ENCODE data around the gene HS3ST4. TPM values are rescaled to one million over a fixed set of nuclear protein-coding genes. Genes with fewer than 3 reads are reported as not detected.

The HS3ST4 gene
- total and polyA plus RNA-seq, 2 donors (not counting 3 experiments of a cell fraction or from before 2014, with no cell fraction given), result not detected

DNA sequence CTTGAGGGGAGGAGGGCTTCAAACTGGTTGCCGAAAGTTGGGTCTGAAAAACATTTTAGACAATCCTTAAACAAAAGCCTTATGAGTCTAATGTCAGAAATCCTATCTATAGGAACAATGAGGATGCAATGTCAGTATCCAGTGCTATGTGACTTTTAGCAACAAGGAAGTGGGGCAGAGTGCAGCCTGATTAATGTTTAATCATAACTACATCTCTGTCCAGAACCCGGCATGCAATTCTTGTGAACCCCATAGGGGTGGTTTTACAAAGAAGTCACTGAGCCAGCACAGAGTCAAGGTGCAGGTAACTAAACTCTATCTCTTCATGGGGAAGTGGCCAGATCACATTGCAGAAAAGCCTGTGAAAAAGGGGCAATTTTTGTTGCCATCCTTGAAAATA, 267.5 kb downstream of the HS3ST4 start:
- no peak for DNase-seq (ENCODE audit: low read depth, low spot score)
- Histone ChIP-seq H3K4me3 (replicated peaks in 1 of 3; ENCODE audit: insufficient read depth in 1 of 3, low read depth in 1 of 3, low read length in 3 of 3) (no peak overlapping the region), H3K36me3 (ENCODE audit: control insufficient read depth in 2 of 2, extremely low read depth in 1 of 2, insufficient read depth in 2 of 2, low read length in 2 of 2) (no peaks in the 10 kb centered on the region), H3K9me3 (replicated peaks; ENCODE audit: control insufficient read depth, insufficient read depth, low read length) (peaks cover 5% of the 10 kb centered on the region), H2AFZ (ENCODE audit: low read depth, low read length) (no peak overlapping the region), H3K27ac (ENCODE audit: insufficient read depth, low read depth, low read length) (no peak overlapping the region), H3K9ac (replicated peaks; ENCODE audit: extremely low read depth, insufficient read depth, low read length) (no peak overlapping the region), H3K9me1 (replicated peaks; ENCODE audit: control insufficient read depth, extremely low read depth, insufficient read depth, low read length) (no peaks in the 10 kb centered on the region), H3K27me3 (ENCODE audit: control insufficient read depth in 2 of 2, insufficient read depth in 2 of 2, low read length in 2 of 2) (no peaks in the 10 kb centered on the region), H4K20me1 (replicated peaks; ENCODE audit: control insufficient read depth, extremely low read depth, insufficient read depth, low read length) (no peaks in the 10 kb centered on the region), H3K4me2 (ENCODE audit: insufficient read depth, low read length) (no peak overlapping the region), H3K79me2 (ENCODE audit: control insufficient read depth, insufficient read depth, low read length) (no peaks in the 10 kb centered on the region), H3K4me1 (ENCODE audit: control insufficient read depth, extremely low read depth, insufficient read depth, low read length) (no peaks in the 10 kb centered on the region)
- no peak for TF ChIP-seq EZH2 (IDR thresholded peaks at IDR 0.05; ENCODE audit: borderline replicate concordance, low read depth, low read length, severe bottlenecking)
- CTCF ChIA-PET, result no interaction called here
- intact Hi-C loops (cut with micrococcal nuclease) (no loop called here), dilution Hi-C loops (cut with MboI; ENCODE audit: extremely low pct_ligation_motif_present, low sequenced_read_pairs) (no loop called here)
- POLR2A ChIA-PET, result no interaction called here
- no peak for FAIRE-seq
- no TSS peak for BruUV-seq (replicated peaks)

DNA sequence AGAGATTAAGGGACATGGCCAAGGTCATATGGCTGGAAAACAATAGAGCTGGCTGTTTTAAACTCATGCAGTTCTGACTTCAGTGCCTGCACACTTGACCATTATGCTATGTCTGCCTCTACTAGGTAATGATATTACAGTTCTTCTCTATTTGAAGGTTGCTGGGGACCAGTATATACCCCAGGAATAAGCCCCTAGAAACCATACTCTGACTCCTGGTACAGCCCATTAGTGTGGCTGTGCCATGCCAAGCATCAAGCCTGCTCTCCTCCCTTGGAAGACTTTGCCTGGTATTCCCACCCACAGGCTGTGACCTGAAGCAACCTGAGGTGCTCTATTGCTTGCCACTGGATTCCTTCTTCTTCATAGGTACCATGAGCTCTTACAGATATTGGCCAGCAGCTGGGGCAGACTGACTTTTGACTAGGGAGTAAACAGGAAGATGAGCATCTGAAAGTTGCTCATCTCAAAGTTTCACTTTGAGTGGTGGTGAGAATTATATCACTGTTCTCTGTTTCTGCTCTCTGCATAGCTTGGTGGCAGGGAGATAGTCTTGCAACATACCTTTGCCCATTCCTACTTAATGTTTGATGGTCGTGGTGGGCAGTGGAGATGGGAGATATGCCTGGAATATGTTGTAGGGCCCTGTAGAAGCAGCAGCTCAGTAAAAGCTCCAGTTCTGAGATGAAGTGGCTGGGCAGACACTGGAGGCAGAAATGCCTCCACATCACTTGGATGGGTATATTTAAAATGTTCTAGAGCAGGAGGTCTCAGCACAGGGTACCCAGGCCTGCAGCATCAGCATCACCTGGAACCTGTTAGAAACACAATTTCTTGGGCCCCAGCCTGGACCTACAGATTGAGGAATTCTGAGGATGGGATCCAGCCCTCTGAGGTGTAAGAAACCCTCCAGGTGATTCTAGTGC, 274.7 kb downstream of the HS3ST4 start:
- ChIA-PET CTCF (no interaction called here), POLR2A (no interaction called here)
- Histone ChIP-seq H3K27ac (ENCODE audit: insufficient read depth, low read depth, low read length) (no peak overlapping the region), H3K4me1 (ENCODE audit: control insufficient read depth, extremely low read depth, insufficient read depth, low read length) (no peaks in the 10 kb centered on the region), H3K4me3 (replicated peaks in 1 of 3; ENCODE audit: insufficient read depth in 1 of 3, low read depth in 1 of 3, low read length in 3 of 3) (no peak overlapping the region), H3K9ac (replicated peaks; ENCODE audit: extremely low read depth, insufficient read depth, low read length) (no peak overlapping the region), H2AFZ (ENCODE audit: low read depth, low read length) (no peak overlapping the region), H3K9me3 (replicated peaks; ENCODE audit: control insufficient read depth, insufficient read depth, low read length) (no peaks in the 10 kb centered on the region), H3K36me3 (ENCODE audit: control insufficient read depth in 2 of 2, extremely low read depth in 1 of 2, insufficient read depth in 2 of 2, low read length in 2 of 2) (no peaks in the 10 kb centered on the region), H4K20me1 (replicated peaks; ENCODE audit: control insufficient read depth, extremely low read depth, insufficient read depth, low read length) (no peaks in the 10 kb centered on the region), H3K79me2 (ENCODE audit: control insufficient read depth, insufficient read depth, low read length) (no peaks in the 10 kb centered on the region), H3K4me2 (ENCODE audit: insufficient read depth, low read length) (no peak overlapping the region), H3K27me3 (ENCODE audit: control insufficient read depth in 2 of 2, insufficient read depth in 2 of 2, low read length in 2 of 2) (no peaks in the 10 kb centered on the region), H3K9me1 (replicated peaks; ENCODE audit: control insufficient read depth, extremely low read depth, insufficient read depth, low read length) (no peaks in the 10 kb centered on the region)
- intact Hi-C loops (cut with micrococcal nuclease) (no loop called here), dilution Hi-C loops (cut with MboI; ENCODE audit: extremely low pct_ligation_motif_present, low sequenced_read_pairs) (no loop called here)
- DNase-seq (ENCODE audit: low read depth, low spot score) (no peak), FAIRE-seq (no peak)
- TF ChIP-seq POLR2A (IDR thresholded peaks at IDR 0.05; ENCODE audit: low read depth, low read length) (no peak), MYC (IDR thresholded peaks at IDR 0.05; ENCODE audit: low read depth, low read length) (no peak), JUN (IDR thresholded peaks at IDR 0.05; ENCODE audit: borderline replicate concordance, insufficient read depth, insufficient read length, low read depth) (no peak)
- TF ChIP-seq, protein P1, sequence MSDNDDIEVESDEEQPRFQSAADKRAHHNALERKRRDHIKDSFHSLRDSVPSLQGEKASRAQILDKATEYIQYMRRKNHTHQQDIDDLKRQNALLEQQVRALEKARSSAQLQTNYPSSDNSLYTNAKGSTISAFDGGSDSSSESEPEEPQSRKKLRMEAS (IDR thresholded peaks at IDR 0.05; ENCODE audit: insufficient read depth, insufficient read length), result no peak
- BruUV-seq (replicated peaks), result no TSS peak

Data from endothelial cell of umbilical vein (primary cell).